ENCODE data around the gene C12orf50. TPM values are rescaled to one million over a fixed set of nuclear protein-coding genes. Genes with fewer than 3 reads are reported as not detected.

Gene C12orf50
- total and polyA plus RNA-seq, 2 of the 13 experiments (the other 11 are each of a cell fraction or from before 2014, with no cell fraction given): not detected

DNA sequence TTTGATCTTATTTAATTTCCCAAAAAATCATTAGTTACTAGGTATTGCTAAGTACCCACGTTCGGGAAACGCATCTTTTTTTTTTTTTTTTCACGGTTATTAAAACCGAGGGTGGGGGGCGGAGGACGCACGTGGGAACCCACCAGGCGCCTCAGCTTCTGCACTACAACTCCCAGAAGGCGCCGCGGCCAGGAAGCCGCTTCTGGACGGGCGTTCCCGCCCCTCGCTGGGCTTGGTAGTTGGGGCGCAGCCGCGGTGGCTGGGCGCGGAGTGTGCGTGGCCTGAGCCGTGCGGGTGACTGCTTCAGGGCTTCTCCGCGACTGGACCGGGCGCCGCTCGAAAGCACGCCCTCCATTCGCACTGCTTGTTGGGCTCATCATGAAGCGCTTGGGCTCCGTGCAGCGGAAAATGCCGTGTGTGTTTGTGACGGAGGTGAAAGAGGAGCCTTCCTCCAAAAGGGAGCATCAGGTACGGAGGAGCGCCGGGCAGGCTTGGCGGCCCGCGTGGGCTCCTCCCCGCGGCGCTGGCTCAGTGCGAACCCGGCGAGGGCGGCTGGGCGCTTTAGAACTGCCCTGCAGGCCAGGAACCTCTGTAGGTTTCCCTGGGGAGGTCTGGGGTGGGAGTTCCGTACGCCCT, 6.2 kb upstream of the C12orf50 start (continued):
- no peak for TF ChIP-seq MAFF (IDR thresholded peaks at IDR 0.05; ENCODE audit: low read depth, low read length)
- TF ChIP-seq POLR2AphosphoS2 (IDR thresholded peaks at IDR 0.05; ENCODE audit: low read depth, low read length): no peak
- no peak for TF ChIP-seq MLLT10 (CRISPR knock-in tag; IDR thresholded peaks at IDR 0.05)
- peak; percentile 67 for TF ChIP-seq RNF2 (conservative IDR thresholded peaks at IDR 0.05; ENCODE audit: low read depth)
- TF ChIP-seq, protein P1, sequence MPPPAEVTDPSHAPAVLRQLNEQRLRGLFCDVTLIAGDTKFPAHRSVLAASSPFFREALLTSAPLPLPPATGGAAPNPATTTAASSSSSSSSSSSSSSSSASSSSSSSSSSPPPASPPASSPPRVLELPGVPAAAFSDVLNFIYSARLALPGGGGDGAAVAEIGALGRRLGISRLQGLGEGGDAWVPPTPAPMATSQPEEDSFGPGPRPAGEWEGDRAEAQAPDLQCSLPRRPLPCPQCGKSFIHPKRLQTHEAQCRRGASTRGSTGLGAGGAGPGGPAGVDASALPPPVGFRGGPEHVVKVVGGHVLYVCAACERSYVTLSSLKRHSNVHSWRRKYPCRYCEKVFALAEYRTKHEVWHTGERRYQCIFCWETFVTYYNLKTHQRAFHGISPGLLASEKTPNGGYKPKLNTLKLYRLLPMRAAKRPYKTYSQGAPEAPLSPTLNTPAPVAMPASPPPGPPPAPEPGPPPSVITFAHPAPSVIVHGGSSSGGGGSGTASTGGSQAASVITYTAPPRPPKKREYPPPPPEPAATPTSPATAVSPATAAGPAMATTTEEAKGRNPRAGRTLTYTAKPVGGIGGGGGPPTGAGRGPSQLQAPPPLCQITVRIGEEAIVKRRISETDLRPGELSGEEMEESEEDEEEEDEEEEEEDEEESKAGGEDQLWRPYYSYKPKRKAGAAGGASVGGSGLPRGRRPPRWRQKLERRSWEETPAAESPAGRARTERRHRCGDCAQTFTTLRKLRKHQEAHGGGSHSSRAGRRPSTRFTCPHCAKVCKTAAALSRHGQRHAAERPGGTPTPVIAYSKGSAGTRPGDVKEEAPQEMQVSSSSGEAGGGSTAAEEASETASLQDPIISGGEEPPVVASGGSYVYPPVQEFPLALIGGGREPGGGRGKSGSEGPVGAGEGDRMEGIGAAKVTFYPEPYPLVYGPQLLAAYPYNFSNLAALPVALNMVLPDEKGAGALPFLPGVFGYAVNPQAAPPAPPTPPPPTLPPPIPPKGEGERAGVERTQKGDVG (CRISPR knock-in tag; IDR thresholded peaks at IDR 0.05; ENCODE audit: borderline replicate concordance): 0 out of 2 replicates have a peak, but pooled peaks have one; percentile 43
- TF ChIP-seq, protein P2, sequence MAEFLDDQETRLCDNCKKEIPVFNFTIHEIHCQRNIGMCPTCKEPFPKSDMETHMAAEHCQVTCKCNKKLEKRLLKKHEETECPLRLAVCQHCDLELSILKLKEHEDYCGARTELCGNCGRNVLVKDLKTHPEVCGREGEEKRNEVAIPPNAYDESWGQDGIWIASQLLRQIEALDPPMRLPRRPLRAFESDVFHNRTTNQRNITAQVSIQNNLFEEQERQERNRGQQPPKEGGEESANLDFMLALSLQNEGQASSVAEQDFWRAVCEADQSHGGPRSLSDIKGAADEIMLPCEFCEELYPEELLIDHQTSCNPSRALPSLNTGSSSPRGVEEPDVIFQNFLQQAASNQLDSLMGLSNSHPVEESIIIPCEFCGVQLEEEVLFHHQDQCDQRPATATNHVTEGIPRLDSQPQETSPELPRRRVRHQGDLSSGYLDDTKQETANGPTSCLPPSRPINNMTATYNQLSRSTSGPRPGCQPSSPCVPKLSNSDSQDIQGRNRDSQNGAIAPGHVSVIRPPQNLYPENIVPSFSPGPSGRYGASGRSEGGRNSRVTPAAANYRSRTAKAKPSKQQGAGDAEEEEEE (CRISPR knock-in tag; IDR thresholded peaks at IDR 0.05; ENCODE audit: borderline replicate concordance): no peak
- no peak; the same call in 1 of the 2 replicates for TF ChIP-seq KLF9 (CRISPR knock-in tag; IDR thresholded peaks at IDR 0.05; ENCODE audit: low read depth)
- TF ChIP-seq FOSL1 (CRISPR knock-in tag; IDR thresholded peaks at IDR 0.05; ENCODE audit: borderline replicate concordance): no peak
- TF ChIP-seq MTF1 (CRISPR knock-in tag; IDR thresholded peaks at IDR 0.05): no peak
- TF ChIP-seq ATF1 (CRISPR knock-in tag; IDR thresholded peaks at IDR 0.05): no peak
- no peak for TF ChIP-seq ZNF20 (CRISPR knock-in tag; IDR thresholded peaks at IDR 0.05)
- peak; percentile 82 for TF ChIP-seq HCFC1 (IDR thresholded peaks at IDR 0.05; ENCODE audit: low read depth, low read length)
- TF ChIP-seq, protein P3, sequence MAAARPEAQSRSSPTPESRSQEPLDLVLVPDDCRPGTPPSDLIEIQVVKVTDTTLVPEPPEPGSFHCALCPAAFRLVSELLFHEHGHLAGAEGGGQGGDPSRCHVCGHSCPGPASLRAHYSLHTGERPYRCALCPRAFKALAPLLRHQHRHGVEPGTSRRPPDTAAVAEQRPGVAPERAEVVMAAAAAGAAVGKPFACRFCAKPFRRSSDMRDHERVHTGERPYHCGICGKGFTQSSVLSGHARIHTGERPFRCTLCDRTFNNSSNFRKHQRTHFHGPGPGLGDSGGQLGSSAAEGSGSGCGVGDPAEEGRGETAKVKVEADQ (CRISPR knock-in tag; IDR thresholded peaks at IDR 0.05; ENCODE audit: borderline replicate concordance): no peak
- TF ChIP-seq ZNF776 (CRISPR knock-in tag; IDR thresholded peaks at IDR 0.05): no peak
- peak; percentile 46; the same call in 1 of the 2 replicates for TF ChIP-seq MED1 (CRISPR knock-in tag; IDR thresholded peaks at IDR 0.05)
- TF ChIP-seq GZF1 (CRISPR knock-in tag; IDR thresholded peaks at IDR 0.05): no peak
- TF ChIP-seq KLF16 (CRISPR knock-in tag; IDR thresholded peaks at IDR 0.05): peak in 1 of 2 experiments; percentile 83; a peak in 1 of 4 replicates
- peak; percentile 54; the same call in 1 of the 2 replicates for TF ChIP-seq RXRB (CRISPR knock-in tag; IDR thresholded peaks at IDR 0.05; ENCODE audit: borderline replicate concordance)
- no peak for TF ChIP-seq REL (CRISPR knock-in tag; conservative IDR thresholded peaks at IDR 0.05)
- TF ChIP-seq, protein P4, sequence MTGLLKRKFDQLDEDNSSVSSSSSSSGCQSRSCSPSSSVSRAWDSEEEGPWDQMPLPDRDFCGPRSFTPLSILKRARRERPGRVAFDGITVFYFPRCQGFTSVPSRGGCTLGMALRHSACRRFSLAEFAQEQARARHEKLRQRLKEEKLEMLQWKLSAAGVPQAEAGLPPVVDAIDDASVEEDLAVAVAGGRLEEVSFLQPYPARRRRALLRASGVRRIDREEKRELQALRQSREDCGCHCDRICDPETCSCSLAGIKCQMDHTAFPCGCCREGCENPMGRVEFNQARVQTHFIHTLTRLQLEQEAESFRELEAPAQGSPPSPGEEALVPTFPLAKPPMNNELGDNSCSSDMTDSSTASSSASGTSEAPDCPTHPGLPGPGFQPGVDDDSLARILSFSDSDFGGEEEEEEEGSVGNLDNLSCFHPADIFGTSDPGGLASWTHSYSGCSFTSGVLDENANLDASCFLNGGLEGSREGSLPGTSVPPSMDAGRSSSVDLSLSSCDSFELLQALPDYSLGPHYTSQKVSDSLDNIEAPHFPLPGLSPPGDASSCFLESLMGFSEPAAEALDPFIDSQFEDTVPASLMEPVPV (CRISPR knock-in tag; IDR thresholded peaks at IDR 0.05): no peak
- TF ChIP-seq ZNF446 (CRISPR knock-in tag; IDR thresholded peaks at IDR 0.05): no peak
- TF ChIP-seq ZNF432 (CRISPR knock-in tag; IDR thresholded peaks at IDR 0.05; ENCODE audit: borderline replicate concordance): no peak
- no peak; the same call in 1 of the 2 replicates for TF ChIP-seq NR2C2 (CRISPR knock-in tag; IDR thresholded peaks at IDR 0.05; ENCODE audit: borderline replicate concordance)
- no peak for TF ChIP-seq KLF13 (CRISPR knock-in tag; IDR thresholded peaks at IDR 0.05)
